GM10847 (cell line): Measurements from ENCODE around the gene PRR5L.

Experiments used
- POLR2A ChIP-seq: IDR thresholded peaks from 2 replicates; pipeline ENCODE4 v1.6.1; 2011; ENCODE audit not compliant: insufficient read length; ENCODE audit errors: extremely low read depth

The PRR5L gene

DNA sequence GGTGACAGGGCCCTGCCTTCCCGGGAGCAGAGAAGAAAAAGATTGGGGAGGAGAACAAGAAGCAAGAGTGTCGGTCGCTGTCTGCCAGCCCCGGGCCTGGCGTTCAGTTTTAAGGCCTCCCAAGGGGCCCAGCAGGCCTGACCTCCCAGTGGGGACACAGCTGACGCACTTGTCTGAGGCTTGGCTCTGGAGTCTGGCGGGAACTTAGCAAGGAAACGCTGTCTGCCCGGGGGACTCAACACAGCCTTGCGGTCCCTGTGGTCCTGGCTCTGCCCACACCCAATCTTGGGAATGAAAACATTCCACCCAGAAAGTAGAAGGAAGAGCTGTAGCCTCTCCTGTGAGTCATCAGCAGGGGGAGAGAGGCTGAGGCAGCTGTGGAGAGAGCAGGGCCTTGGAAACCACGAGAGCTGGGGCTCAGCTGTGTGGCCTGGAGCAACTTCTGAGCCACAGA, 159.6 kb downstream of the PRR5L start:
- no peak for TF ChIP-seq POLR2A

DNA sequence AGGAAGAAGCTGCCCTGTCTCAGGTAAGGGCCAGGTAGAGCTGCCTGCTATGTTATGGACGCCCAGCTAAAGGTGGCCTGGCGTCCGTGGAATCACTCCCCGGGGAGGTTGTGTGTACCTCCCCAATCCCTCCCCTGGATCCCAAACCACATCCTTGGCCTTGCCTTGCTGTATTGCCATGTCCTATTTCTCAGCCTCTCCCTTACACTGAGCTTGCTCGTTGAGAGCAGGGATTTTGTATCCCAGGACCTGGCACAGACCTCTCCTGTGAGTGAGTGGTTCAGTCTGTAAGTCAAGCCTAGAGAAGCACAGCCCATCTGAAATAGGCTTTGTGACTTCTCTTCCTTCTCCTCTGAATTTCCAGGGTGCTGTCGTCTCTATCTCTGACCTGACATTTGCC, 160.1 kb downstream of the PRR5L start:
- TF ChIP-seq POLR2A = no peak

DNA sequence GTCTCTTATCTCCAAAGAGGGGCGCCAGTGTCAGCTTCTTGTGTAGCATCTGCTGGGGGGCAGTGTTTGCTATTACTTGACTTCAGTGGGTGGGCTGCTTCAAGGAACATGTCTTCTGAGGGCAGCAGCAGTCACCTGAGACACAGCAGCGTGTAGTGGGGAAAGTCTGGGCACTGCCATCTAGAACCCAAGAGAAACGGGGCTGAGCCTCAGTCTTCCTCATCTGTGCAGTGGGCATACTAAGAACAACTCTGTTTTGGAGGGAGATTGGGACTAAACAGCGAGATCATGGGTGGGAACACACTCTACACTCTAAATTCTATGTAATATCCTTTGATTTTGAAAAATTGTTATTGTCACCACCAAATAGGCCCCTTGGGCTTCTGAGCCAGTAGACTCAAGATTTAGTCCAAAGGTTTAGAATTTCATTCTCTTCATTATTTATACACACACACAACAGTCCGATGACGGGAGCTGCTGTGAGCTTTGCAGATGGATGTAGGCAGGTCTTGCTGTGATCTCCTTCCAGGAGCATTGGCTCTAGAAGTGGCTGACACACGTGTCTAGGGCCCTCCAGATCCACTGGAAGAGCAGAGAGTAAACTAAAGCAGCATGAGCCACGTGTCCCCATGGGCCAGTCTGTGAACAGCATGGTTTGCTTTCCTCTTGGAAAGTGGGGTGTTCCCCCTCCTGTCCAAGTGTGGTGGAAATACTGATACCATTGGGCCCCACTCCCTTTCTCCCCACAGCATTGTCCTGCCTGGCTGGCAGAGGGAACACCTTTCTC, 162.2 kb downstream of the PRR5L start:
- no peak for TF ChIP-seq POLR2A

DNA sequence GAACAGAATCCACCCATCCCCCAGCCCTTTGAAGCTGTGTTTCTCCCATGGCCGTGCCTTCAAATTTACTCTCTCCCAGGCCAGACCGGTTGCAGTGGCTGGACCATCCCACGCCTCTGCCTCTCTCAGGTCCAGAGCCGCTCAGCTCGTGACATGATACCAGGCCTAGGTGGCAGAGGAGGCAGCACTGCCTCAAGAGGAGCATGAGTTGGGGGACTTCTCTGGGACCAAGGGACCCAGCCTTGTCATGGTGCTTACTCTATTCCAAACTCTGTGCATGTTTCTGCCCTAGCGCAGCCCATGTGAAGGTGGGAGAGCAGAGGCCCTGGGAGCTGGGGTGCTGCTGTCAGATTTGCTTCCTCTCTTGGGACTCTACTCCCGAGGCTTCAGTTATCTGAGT, 163.0 kb downstream of the PRR5L start:
- TF ChIP-seq POLR2A = no peak

DNA sequence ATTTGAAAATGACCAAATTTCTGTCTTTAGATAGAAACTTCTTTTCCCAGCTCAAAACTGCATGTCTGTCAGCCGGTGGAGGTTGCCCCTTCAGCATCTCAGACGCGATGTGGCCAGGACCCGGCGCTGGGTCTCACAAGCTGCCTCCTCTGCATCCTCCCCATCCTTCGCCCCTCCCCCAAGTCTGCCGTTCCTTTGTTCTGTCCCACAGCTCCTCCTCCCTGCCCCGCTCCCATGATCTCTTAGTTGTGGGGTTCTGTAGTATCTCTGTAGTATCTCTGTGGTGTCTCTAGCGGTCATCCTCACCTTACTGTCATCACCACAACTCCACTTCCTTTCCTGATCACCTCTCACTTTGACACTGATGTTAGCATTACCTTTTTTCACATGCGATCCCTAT, 164.1 kb downstream of the PRR5L start:
- TF ChIP-seq POLR2A = no peak

DNA sequence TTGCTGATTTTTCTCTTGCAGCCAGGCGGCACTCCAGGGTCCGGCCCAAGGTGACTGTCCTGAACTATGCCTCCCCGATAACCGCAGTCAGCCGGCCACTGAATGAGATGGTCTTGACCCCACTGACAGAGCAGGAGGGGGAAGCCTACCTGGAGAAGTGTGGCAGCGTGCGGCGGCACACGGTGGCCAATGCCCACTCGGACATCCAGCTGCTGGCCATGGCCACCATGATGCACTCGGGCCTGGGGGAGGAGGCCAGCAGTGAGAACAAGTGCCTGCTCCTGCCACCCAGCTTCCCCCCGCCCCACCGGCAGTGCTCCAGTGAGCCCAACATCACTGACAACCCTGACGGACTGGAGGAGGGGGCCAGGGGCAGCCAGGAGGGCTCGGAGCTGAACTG, 166.2 kb downstream of the PRR5L start:
- no peak for TF ChIP-seq POLR2A

DNA sequence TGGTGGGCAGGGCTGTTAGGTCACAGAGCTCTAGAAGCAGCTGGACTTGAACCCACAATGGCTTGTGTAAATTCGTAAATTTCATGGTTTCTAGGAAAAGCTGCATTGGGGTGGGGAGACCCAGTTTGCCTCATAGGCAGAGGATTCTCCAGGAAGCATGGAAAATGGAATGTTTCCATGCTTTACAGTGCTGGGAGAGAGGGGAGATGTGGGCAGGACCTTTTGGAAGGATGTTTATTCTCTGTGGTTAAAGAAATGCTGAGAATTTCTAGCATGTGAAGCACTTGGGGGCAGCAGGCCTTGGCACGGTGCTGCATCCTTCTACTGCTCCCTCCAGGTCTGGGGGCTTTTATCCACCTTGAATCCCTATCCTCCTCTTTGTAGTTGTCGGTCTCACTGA, 167.7 kb downstream of the PRR5L start:
- TF ChIP-seq POLR2A = no peak

DNA sequence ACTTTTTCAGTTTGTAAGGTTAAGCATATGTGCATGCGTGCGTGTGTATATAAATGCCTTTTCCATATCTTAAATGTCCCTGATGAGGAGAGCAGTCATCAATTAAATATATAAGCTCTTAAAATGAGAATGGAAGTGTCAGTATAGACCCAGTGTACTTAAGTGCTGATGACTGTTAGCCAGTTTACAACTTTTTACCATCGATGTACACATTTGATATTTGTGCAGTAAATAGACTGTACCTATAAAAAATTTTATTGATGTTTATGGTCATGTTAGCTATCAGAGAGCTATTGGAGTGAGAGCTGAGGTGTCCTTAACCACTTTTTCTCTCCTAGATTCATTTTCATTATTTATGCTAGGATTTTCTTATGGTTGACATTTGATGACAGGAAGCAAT, 168.6 kb downstream of the PRR5L start:
- TF ChIP-seq POLR2A = no peak

DNA sequence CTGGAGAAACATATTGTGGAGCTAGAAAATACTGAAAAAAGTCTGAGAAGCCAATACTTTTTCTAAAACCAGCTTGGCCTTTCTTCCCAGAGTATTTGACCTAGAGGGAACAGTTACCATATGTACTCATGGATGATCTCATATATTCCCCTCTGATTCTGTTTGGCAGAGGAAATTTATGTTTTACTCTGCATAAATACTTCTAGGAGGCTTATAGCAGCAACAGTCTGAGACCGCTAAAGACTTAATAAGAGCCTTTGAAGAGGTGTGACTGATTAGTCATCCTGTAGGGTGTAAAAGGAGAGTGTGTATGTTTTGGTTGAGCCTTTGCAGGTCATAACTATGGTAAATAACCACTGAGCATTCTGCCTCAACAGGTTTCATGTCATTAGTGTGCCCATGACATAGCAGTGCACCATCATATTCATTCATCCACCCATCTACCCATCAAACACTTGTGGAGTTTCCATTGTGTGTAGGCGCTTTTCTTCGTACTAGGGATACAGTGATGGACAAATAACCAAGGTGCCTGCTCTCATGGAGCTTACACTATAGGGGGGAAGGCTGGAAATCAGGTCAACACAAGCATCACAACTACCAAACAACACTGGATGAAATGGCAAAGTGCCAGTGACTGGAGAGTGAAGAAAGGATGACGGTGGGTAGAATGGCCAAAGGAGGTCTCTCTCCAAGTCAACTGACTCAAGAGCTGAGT, 169.5 kb downstream of the PRR5L start:
- no peak for TF ChIP-seq POLR2A

DNA sequence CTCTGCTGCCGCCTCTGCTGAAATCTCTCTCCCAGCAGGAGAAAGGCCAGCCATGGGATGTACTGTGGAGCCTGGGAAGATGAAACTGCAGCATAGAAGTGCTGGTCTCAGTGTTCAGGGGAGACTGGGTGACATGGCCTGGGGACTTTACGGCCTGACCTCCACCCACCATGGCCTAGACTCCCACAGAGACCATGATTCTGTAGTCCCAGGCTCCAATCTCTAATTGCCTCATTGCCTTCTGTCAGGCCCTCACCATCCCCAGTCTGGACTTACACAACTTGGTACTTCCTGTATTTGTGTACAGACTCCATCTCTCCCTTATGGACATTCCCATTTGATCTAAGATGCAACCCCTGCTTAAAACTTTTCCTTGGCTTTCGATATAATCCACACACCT, 170.9 kb downstream of the PRR5L start:
- no peak for TF ChIP-seq POLR2A

DNA sequence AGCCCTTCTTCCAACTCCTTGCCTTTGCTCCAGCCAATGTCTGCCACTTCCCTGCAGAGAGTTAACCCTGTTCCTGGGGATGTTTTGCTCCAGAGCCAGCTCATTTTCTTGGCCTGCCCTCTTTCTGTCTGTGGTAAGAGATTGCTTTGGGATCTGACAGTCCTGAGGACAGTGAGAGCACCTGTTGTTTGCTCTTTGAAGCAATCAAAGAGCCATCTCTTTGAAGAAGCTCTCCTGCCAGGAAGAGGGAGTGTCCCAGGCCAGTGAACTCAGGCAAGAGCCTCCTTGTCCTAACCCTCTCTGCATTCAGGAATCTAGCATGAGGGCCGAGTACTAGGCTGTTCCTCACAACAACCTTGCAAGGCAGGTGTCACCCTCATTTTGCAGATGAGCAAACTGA, 171.8 kb downstream of the PRR5L start:
- TF ChIP-seq POLR2A = no peak

DNA sequence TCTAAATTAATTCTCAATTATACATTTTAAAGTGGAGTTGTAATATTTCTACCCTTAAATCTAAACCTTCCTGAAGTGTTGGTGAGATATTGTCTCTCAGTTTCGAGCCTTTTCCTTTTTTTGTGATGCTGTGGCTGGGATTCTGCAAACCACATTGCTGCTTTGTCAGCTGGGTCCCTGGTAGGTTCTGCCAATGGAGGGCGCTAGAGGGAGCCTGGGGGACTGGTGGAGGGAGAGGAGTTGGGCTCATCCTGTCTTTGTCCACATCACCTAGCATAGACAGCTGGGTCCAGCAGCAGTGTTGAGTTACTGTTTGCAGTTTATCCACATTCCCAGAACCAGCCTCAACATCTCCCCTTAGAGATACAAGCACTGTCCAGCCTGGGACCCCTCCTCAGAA, 173.0 kb downstream of the PRR5L start:
- TF ChIP-seq POLR2A = no peak

DNA sequence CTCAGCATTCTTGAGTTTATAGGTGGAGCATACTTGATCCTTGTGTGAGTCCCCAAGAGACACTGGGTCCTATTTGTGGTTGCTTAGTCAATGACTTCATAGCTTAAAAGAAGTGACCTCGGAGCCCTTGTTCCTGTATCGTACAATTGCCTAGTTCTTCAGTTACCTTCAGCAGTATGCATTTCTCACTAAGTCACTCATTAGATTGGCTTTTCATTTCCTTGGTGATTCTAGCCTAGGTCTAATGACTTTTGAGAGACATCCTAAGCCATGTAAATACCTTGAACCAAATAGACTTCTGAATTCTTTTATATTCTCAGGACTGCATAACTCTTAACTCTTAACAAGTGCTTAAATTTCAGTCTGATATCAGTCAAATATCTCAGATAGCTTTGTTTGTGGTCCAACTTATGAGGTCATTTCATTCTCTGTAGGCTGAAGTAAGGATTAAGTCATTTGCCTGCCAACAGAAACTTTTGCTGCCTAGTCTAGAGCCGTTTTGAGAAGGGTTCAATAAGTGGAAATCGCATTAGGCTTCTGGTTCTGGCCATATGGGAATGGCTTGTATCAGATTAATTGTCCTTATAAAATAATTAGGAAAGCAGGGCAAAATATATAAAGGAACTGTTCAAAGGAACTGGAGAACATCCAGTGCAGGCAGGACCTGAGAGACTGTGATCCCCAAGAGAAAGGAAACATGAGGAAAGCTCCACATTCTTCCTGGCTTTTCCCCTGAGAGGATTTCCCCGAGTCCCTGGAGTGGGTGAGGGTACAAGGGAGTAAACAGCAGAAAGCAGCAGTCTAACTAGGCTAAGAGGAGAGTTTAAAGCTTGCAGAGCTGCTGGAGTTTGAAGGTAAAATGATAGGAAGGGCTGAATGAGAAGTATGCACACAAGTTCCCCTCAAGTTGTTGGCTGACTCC, 174.1 kb downstream of the PRR5L start:
- no peak for TF ChIP-seq POLR2A

DNA sequence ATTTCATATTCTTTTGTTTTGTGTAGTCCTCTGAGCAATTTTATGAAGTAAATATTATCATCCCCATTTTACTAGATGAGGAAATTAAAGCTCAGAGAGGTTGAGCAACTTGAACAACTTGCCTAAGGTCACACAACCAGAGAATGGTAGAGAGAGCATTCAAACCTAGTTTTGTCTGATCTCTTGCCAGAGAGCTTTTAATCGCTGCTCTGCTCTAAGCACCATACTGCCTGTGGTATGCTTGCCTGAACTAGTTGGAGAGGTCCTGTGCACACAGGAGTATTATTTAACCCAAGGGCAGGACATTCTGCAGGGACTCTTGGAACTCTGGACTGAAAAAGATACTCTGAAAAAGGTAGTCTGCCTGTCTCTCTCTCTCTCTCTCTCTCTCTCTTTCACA, 175.5 kb downstream of the PRR5L start:
- no peak for TF ChIP-seq POLR2A

DNA sequence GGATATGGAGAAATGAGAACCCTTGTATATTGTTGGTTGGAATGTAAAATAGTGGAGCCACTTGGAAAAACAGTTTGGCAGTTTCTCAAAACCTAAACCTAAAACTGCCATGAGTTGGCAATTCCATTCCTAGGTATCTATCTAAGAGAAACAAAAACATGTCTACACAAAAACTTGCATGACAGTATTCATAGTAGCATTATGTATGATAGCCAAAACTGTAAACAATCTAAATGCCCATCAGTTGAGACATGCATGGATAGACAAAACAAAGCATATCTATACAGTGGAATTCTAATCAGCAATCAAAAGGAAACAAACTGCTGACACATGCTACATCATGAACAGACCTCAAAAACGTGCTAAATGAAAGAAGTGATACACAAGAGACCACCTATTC, 179.1 kb downstream of the PRR5L start:
- no peak for TF ChIP-seq POLR2A
